ENCODE results near the gene SLC22A23.

The SLC22A23 gene

DNA sequence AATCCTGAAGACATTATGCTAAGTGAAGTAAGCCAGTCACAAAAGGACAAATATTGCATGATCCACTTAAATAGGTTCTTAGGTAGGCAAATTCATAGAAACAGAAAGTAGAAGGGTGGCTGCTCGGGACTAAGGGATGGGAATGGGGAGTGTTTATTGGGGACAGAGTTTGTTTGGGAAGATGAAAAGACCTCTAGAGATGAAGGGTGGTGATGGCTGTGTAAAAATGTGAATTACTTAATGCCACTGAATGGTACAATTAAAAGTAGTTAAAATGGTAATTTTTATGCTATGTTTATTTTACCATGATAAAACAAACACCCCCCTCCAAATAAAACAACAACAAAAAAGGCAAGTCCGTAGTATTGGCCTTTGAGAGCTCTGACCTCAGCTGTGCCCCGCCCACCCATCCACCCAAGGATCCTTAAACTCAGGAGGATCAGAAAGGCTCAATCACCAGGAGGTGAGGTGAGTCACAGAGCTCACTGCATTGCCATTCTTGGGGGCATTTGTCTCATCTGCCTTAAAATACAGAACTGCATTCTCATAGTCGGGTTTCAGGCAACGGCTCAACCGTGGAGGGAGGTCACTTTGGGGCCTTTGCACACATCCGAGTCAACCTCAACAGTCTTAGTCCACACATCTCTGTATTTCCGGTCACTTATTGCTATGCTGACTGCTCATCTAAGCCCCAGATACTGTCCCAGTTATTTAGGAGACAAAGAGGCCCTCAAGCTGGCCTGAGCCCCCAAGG, 96.7 kb downstream of the SLC22A23 start:
- no peak for DNase-seq (ENCODE audit: extremely low read depth, insufficient read length)
- TF ChIP-seq, protein P1, sequence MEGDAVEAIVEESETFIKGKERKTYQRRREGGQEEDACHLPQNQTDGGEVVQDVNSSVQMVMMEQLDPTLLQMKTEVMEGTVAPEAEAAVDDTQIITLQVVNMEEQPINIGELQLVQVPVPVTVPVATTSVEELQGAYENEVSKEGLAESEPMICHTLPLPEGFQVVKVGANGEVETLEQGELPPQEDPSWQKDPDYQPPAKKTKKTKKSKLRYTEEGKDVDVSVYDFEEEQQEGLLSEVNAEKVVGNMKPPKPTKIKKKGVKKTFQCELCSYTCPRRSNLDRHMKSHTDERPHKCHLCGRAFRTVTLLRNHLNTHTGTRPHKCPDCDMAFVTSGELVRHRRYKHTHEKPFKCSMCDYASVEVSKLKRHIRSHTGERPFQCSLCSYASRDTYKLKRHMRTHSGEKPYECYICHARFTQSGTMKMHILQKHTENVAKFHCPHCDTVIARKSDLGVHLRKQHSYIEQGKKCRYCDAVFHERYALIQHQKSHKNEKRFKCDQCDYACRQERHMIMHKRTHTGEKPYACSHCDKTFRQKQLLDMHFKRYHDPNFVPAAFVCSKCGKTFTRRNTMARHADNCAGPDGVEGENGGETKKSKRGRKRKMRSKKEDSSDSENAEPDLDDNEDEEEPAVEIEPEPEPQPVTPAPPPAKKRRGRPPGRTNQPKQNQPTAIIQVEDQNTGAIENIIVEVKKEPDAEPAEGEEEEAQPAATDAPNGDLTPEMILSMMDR (IDR thresholded peaks at IDR 0.05; ENCODE audit: insufficient read depth, low read length, poor library complexity, severe bottlenecking): no peak
- no peaks in the 10 kb centered on the region for H3K36me3 ChIP-seq (ENCODE audit: control insufficient read depth, insufficient read depth, low read length)
- H3K27me3 ChIP-seq (replicated peaks; ENCODE audit: control insufficient read depth, insufficient read depth, low read length): no peaks in the 10 kb centered on the region; the same call in none of the 2 replicates
- H3K4me3 ChIP-seq (replicated peaks; ENCODE audit: low read depth, low read length): no peak overlapping the region

DNA sequence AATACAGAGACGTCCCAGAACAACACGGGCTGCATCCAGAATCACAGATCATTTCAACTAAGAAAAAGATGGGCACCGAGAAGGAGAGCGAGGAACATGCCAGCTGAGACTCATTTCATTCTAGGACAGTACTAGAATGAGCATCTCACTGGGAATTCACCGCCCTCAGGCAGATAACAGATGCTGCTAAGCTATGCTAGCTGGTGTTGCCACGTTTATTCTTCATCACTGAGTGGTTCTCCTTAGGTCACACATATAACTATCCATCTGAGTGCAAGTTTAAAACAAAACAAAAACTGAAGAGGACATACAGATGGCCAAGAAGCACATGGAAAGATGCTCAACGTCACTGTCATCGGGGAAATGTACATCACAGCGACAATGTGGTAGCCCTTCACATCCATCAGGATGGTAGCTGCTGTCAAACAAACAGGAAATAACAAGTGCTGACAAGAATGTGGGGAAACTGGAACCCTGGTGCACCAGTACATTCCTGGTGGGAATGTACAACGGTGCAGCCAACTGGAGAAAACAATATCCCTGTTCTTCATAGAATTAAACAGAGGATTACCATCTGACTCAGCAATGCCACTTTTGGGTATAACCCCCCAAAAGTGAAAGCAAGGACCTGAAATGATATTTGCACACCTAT, 97.6 kb downstream of the SLC22A23 start:
- H3K36me3 ChIP-seq (ENCODE audit: control insufficient read depth, insufficient read depth, low read length): no peaks in the 10 kb centered on the region
- TF ChIP-seq, protein P1 (IDR thresholded peaks at IDR 0.05; ENCODE audit: insufficient read depth, low read length, poor library complexity, severe bottlenecking): no peak
- no peak for DNase-seq (ENCODE audit: extremely low read depth, insufficient read length)
- H3K27me3 ChIP-seq (replicated peaks; ENCODE audit: control insufficient read depth, insufficient read depth, low read length): no peaks in the 10 kb centered on the region; the same call in 1 of the 2 replicates
- H3K4me3 ChIP-seq (replicated peaks; ENCODE audit: low read depth, low read length): no peak overlapping the region

DNA sequence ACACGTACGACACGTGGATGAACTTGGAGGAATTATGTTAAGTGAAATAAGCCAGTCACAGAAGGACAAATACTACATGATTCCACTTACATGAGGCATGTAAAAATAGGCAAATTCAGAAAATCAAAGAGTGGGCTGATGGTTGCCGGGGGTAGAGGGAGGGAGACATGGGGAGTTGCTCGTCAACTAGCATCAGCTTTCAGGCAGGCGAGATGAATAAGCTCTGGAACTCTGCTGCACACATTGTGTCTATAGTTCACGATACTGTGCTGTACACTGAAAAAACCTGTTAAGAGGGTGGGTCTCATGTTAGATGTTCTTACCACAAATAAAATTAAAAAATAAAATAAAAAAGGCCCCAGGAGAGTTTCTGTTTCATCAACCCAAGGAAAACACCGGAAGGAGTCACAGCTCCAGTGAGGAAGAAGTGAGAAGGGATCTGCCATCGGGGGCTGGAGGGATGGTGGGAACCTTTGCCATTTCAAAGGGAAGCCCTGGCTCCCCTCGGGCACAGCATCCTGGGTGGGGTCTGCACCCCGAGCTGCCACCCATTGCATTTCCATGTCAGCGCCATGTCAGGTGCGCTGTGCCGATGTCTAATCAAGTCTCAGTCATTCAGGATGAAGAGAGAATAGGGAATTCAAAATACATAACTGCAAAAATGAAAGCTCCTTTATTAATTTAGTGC, 98.3 kb downstream of the SLC22A23 start:
- H3K36me3 ChIP-seq (ENCODE audit: control insufficient read depth, insufficient read depth, low read length): no peaks in the 10 kb centered on the region
- no peaks in the 10 kb centered on the region; the same call in 1 of the 2 replicates for H3K27me3 ChIP-seq (replicated peaks; ENCODE audit: control insufficient read depth, insufficient read depth, low read length)
- TF ChIP-seq, protein P1 (IDR thresholded peaks at IDR 0.05; ENCODE audit: insufficient read depth, low read length, poor library complexity, severe bottlenecking): no peak
- no peak for DNase-seq (ENCODE audit: extremely low read depth, insufficient read length)
- no peak overlapping the region for H3K4me3 ChIP-seq (replicated peaks; ENCODE audit: low read depth, low read length)

DNA sequence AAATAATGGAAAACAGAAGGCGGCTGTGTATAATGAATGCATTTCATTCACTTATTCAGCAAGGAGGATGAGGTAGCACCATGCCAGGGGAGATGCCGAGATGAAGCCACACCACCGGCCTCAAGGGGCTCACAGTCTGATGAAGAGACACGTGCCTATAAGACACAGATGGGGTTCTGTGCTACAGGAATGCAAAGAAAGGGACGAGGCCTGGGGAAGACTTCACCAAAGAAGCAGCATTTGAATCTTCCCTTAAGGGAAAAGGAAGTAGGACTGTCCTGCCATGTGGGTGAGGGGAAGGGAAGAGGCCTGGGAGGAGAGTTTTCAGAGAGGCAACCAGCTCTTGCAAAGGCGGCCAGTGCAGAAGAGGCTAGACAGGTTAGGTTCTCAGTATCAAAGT, 99.2 kb downstream of the SLC22A23 start:
- TF ChIP-seq, protein P1 (IDR thresholded peaks at IDR 0.05; ENCODE audit: insufficient read depth, low read length, poor library complexity, severe bottlenecking): no peak
- H3K4me3 ChIP-seq (replicated peaks; ENCODE audit: low read depth, low read length): no peak overlapping the region
- no peak for DNase-seq (ENCODE audit: extremely low read depth, insufficient read length)
- H3K27me3 ChIP-seq (replicated peaks; ENCODE audit: control insufficient read depth, insufficient read depth, low read length): no peaks in the 10 kb centered on the region; the same call in 1 of the 2 replicates
- H3K36me3 ChIP-seq (ENCODE audit: control insufficient read depth, insufficient read depth, low read length): no peaks in the 10 kb centered on the region

DNA sequence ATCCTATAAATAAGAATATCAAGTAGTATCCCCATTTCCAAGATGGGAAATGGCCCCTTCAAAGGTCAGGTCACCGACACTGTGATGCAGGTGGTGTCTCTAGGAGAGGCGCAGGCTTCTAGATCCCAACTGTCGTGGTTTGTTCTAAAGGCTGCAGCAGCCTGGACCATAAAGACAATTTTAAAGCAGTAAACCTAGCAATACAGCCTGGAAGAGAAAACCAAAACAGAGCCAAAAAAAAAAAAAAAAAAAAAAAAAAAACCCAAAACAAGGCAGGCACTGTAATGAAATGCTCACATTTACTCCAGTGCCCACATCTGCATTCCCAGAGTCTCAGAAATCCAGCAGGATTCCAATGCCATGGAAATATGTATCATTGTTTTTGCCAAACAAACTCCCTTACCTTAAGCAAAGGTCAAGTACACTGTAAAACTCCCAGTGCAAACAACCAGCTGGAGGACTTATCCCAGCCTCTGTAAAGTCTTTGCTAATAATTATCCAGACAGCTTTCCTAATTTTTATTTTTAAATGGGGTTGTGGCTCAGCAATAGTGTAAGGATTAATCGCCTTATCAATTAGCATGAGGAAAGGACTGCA, 99.9 kb downstream of the SLC22A23 start:
- no peaks in the 10 kb centered on the region for H3K36me3 ChIP-seq (ENCODE audit: control insufficient read depth, insufficient read depth, low read length)
- no peak for DNase-seq (ENCODE audit: extremely low read depth, insufficient read length)
- H3K4me3 ChIP-seq (replicated peaks; ENCODE audit: low read depth, low read length): no peak overlapping the region
- H3K27me3 ChIP-seq (replicated peaks; ENCODE audit: control insufficient read depth, insufficient read depth, low read length): no peaks in the 10 kb centered on the region; the same call in 1 of the 2 replicates
- TF ChIP-seq, protein P1 (IDR thresholded peaks at IDR 0.05; ENCODE audit: insufficient read depth, low read length, poor library complexity, severe bottlenecking): no peak
